GM08714 (cell line): ENCODE data around the gene TMEM100.

Source experiments
- H3K4me3 ChIP-seq: fragments of 200-500 bp; sonication (Bioruptor generic); 2 replicates; pipeline ENCODE4 v1.5.1; 2014; ENCODE audit warnings: mild to moderate bottlenecking, low read length, inconsistent platforms
- ZNF274 ChIP-seq: IDR thresholded peaks from 2 replicates; pipeline ENCODE4 v1.6.1; 2012; ENCODE audit warnings: mild to moderate bottlenecking, low read depth, low read length

The TMEM100 gene

GRCh38 chr17:55694286-55694910 lies 28.3 kb downstream of the TMEM100 start:
- H3K4me3 ChIP-seq, result no peak overlapping the region
- no peak for TF ChIP-seq ZNF274

GRCh38 chr17:55693254-55694216 lies 29.1 kb downstream of the TMEM100 start:
- TF ChIP-seq ZNF274, result no peak
- H3K4me3 ChIP-seq, result no peak overlapping the region

- no peak for TF ChIP-seq ZNF274
- no peak overlapping the region for H3K4me3 ChIP-seq
These were observed 30.4 kb downstream of the TMEM100 start for GRCh38 chr17:55692276-55692675.

- TF ChIP-seq ZNF274, result no peak
- no peak overlapping the region for H3K4me3 ChIP-seq
These were observed 31.0 kb downstream of the TMEM100 start for GRCh38 chr17:55691666-55692065.

GRCh38 chr17:55690105-55690508 lies 32.6 kb downstream of the TMEM100 start:
- no peak for TF ChIP-seq ZNF274
- H3K4me3 ChIP-seq, result no peak overlapping the region

GRCh38 chr17:55689672-55690071 lies 33.0 kb downstream of the TMEM100 start:
- TF ChIP-seq ZNF274, result no peak
- H3K4me3 ChIP-seq, result no peak overlapping the region

- TF ChIP-seq ZNF274, result no peak
These were observed 34.6 kb downstream of the TMEM100 start for GRCh38 chr17:55688057-55688456.

GRCh38 chr17:55687037-55687436 lies 35.6 kb downstream of the TMEM100 start:
- no peak for TF ChIP-seq ZNF274

More at GRCh38 chr17:55688057-55688456, 34.6 kb downstream of the TMEM100 start:
- H3K4me3 ChIP-seq, result no peak overlapping the region

GRCh38 chr17:55683550-55684315 lies 38.9 kb downstream of the TMEM100 start:
- no peak for TF ChIP-seq ZNF274
- no peak overlapping the region for H3K4me3 ChIP-seq

More at GRCh38 chr17:55687037-55687436, 35.6 kb downstream of the TMEM100 start:
- no peak overlapping the region for H3K4me3 ChIP-seq

GRCh38 chr17:55681342-55681700 lies 41.3 kb downstream of the TMEM100 start:
- H3K4me3 ChIP-seq, result no peak overlapping the region
- no peak for TF ChIP-seq ZNF274

- no peak for TF ChIP-seq ZNF274
- no peak overlapping the region for H3K4me3 ChIP-seq
These were observed 41.9 kb downstream of the TMEM100 start for GRCh38 chr17:55680686-55681341.

- TF ChIP-seq ZNF274, result no peak
- H3K4me3 ChIP-seq, result no peak overlapping the region
These were observed 45.2 kb downstream of the TMEM100 start for GRCh38 chr17:55677446-55677845.

GRCh38 chr17:55676274-55676673 lies 46.4 kb downstream of the TMEM100 start:
- TF ChIP-seq ZNF274, result no peak

More at GRCh38 chr17:55676274-55676673, 46.4 kb downstream of the TMEM100 start:
- H3K4me3 ChIP-seq, result no peak overlapping the region
